ENCODE results near the gene PTPRN.

PTPRN gene

DNA sequence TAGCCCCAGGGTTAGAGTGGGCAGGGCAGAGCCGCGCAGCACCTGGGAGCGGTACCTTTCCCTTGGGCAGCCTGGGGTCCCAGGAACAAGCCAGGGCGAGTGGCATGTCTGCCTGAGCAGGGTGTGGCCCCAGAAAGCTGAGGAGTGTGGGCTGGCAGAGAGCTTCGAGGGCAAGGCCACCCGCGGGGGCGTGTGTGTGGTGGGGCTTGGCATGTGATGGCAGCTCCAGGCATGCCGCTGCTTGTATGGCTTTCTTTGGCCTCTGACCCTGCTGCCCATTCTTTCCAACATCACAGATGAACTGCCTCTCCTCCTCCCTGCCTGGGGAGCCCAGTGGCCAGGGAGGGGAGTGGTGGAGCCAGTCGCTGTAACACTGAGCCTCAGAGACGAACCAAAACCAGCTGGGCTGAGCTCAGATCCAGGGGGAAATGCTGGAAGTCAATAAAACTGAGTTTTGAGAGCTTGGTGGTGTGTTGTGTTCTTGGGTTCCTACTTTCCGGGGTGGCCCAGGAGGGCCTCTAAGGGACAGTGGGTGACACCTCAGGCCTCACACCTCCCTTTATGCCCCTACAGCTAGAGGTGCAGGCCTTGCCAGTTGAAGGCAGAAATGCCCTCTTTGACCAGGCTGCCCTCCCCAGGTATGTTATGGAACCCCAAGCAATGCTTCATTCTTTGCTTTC, 22.6 kb downstream of the PTPRN start:
- no peak for DNase-seq

DNA sequence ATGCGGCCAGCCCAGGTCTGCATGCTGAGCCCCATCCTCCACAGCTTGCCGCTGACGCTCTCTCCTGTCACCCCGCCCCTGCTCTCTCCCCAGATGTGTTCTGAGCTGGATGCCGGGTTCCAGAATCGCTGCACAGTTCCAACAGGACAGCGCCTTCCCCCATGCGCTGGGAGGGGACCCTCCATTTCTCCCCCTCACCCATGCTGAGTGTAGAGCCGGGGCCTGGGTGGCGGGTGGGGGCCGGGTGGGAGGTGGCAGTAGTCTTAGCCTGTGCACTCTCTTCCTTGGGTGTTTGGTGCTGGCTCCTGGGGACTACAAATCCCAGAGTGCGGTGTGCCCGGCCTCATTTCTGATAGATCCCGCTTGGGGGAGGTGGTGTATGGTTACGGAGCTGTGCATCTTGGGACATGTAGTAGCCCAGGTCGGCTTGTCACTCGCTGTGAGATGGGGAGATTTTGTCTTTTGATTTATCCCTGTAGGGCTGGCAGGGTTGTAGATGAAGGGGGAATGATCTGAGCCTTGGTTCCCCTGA, 23.2 kb downstream of the PTPRN start:
- DNase-seq = no peak

DNA sequence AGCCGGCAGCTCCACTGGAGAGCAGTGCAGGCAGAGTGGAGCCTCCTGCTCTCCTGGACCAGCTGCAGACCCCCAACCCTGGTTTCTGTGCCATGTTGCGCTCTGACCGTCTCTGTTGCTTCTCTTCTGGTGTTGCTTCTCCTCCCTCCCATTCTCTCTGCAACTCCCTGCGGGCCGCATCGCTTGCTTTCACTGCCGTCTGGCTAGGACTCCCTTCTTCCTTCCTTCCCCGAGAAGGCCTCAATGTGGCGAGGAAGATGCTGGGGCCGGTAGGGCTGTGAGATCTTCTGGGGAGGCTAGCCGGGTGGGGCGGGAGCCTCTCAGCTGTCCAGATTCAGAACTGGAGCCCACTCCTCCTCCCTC, 23.8 kb downstream of the PTPRN start:
- DNase-seq = no peak

DNA sequence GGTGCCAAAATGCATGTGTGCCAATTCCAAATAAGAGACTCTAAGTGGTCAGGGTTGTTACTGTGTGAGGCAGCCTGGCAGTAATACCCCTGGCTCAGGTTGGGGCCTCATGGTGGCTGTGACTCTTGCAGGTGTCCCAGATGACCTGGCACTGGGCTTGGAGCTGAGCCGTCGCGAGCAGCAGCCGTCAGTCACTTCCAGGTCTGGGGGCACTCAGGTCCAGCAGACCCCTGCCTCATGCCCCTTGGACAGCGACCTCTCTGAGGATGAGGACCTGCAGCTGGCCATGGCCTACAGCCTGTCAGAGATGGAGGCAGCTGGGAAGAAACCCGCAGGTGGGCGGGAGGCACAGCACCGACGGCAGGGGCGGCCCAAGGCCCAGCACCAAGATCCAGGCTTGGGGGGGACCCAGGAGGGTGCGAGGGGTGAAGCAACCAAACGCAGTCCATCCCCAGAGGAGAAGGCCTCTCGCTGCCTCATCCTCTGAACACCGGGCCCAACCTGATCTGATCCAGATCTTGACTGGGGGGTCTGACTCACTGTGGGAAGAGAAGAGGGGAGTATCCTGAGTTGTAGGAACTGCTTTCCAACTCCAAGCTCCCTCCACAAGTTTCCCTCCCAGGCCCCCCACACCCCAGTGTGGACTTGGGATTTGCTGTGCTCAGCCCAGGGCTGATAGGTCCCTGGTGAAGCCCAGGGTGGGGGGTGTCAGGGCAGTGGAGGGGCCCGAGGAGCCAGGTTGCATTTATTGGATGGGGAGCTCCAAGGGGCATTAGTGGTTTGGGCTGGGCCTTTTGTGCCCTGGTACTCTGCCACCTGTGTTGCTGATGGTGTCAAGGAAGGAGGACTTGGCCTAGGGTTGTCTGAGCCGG, 24.5 kb downstream of the PTPRN start:
- DNase-seq = no peak

DNA sequence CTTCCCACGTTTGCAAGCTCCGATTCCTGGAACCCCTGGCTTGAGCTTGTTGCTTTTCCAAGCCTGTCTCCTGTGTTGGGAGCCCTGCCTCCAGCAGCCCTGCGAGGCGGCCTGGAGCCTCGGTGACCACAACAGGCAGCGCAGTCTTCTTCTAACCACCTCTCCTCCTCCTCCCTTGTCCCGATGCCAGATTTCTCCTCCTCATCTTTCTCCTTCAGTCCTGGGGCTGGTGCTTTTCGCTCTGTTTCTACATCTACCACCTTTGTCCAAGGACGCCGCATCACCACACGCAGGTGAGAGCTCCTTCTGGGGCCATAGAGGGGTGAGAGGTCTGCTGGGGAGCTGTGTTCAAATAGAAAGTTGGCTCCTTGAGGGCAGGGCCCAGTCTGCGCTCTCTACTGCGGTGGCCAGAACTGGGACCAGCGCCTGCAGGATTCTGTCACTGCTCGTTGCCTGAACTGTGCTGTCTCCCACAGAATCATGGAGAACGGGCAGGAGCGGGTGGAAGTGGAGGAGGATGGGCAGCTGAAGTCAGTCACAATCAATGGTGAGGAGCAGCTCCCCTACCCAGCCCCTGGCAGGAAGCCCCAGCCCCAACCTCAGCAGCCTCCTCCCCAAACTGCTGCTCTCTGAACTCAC, 26.1 kb downstream of the PTPRN start:
- no peak for DNase-seq

DNA sequence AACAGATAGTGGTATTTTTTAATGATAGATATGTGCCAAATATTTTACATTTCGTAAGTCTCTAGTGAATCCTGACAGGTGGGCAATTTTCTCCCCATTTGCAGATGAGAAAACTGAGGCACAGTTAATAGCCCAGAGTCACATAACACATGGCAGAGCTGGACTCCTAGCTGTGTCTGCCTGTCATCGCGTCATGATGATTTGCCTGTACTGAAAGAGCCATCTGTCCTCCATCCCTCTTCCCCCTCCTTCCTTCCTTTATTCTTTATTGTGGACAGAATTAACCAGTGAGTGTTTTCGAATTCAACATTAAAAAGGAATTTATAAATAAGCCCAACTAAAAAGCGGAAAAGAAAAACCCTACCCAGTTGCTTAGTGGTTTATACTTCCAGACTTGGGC, 26.8 kb downstream of the PTPRN start:
- no peak for DNase-seq

DNA sequence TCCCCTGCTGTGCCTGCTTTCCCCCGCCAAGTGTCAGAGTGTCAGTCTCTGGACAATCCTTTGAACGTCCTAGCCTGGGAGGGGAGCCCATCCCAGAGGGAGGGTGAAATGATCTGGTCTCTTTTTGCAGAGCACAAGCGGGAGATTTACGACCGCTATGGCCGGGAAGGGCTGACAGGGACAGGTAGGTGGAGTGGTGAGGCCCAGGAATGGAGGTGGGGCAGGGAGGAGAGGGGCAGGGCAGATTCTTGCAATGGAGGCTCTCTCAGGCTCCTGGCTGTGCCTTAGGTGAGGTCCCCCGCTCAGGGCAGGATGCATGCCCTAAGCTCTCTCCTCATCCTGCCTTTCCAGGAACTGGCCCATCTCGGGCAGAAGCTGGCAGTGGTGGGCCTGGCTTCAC, 27.6 kb downstream of the PTPRN start:
- DNase-seq = no peak

DNA sequence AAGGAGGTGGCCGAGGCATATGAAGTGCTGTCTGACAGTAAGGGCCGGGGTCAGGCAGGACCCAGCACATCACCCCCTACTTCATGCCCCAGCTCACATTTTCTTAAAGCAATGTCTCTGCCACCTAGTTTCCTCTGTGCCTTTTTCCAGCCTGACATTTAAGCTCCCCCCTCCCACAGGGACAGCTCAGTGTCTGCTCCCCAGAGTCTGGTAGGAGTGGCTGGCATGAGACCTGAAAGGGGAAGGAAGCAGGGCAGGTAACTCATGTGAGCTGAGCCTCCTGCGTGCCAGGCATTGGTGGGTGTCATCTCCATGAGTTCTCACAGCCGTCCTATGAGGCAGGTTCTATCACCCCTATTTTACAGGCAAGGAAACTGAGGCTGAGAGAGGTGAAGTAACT, 28.6 kb downstream of the PTPRN start:
- no peak for DNase-seq

DNA sequence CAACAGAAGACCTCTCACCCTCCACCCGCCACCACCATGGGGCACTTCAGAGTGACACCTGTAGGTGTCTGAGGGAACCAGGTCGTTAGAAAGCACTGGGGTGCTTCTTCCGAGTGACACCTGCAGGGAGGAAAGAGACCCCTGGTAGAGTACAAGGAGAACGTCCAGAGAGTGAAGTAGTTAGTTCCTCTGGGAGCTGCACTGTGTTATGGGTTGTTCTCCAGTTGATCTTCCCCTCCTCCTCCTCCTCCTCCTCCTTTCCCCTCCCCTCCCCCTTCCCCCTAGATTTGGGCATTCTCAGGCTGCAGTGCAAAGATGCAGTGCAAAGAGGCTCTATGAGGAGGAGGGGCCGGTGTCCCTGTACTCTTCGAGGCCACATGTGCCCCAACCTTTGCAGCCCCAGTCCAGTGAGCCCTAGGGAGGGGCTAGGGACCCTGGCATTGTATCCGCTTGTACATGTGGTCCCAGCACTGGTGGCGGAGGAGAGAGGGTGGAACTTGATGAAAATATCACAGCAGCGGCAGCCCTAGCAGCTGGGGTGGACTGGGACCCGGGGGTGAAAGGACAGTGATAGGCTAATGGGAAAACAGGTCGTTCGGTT, 29.2 kb downstream of the PTPRN start:
- no peak for DNase-seq

DNA sequence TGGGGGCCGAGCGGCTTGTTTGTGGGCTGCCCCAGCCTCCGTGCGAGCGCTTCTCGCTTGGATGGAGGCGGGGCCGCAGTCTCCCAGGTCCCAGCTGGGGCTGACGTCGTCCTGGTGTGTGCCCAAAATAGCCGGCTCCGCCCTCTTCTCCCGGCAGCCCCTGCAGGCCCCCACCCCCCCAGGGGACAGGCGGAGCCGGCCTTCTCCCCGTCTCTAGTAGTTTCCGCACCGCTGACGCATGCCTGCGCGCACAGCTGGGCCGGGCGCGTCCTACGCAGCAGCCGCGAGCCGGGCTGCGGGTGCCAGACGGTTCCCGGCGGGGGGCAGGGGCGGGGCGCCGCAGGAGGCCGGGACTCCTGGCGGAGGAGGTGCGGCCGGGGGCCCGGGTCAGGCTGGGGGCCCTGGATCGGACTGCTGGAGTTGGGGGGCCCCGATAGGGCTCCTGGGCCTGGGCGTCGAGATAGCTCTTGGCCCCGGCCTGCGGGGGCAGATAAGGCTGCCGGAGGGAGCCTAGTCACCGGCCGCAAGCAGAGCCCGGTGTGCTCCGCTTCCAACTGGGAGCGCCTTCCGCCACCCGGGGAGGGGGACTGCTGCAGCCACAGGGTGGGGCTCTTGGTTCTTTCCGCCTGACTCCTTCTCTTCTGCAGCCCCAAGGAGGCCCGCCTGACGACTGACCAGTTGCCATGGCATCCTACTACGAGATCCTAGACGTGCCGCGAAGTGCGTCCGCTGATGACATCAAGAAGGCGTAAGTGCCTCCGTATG, 29.9 kb downstream of the PTPRN start, which contains the start of gene DNAJB2:
Gene DNAJB2 (plus strand): TSS at position 216 of the 765 bp plus-strand sequence. CDS start 468 bp downstream, at position 684.
- peak; percentile 61 for DNase-seq

DNA sequence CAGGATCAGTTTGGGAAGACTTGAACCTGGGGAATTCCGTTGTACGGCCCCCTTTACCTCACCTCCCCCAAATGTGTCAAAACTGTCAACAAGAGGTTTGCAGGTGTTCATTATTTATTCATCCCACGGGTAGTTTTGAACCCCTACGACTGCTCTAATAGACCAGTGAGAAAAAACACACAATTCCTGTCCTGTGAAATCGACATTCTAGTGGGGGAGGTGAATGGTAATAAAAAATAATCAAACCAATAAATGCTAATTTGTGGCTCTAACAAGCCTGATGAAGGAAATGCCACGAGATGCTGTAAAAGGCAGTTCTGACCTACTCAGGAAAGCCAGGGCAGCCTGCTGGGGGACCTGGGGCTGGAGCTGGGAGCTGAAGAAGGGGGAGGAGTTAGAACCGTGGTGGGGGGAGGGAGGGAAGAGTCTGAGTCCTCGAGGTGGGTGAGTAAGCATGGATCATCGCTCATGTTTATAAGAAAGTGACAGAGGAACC, 30.5 kb downstream of the PTPRN start:
- no peak for DNase-seq

DNA sequence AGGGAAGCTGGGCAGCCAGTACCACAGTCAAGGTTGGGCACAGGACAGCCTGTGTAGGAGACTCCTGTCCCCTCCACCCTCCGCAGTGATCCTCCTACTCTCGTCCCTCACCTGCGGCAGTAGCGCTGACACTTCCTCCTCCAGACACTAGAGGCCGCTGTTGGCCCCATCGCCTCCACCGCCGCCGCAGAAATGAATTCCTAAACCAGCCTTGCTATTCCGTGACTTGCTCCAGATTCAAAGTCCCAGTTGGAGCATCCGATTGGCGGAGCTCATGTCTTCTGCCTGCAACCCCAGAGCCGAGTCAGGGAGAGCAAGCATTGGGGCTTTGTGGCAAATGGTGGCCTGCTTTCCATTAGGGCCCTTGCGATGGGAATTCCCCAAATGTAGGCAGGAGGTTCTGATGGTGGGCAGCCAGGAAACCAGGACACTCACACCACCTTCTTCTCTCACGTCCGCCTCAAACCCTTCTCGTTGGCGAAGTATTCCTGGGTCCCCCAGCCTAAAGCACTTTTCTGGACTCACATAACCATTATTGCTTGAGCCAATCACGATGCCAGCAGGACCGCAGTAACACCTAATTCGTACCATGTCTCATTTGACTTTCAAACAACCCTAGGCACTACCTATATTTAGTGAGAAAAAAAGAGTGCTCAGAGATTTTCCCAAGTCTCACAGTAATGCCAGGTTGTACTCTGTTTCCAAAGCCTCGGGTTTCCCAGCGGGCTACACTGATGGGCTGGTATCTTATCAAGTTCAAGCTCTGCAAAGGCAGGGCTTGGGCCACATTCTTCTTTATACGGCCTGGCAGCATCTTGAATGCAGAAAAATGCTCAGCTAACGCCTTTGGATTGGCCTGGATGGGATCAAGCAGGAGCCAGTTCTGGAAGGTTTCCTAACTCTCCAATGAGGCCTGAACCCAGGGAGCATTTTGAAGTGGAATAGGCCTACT, 31.2 kb downstream of the PTPRN start:
- DNase-seq = no peak

DNA sequence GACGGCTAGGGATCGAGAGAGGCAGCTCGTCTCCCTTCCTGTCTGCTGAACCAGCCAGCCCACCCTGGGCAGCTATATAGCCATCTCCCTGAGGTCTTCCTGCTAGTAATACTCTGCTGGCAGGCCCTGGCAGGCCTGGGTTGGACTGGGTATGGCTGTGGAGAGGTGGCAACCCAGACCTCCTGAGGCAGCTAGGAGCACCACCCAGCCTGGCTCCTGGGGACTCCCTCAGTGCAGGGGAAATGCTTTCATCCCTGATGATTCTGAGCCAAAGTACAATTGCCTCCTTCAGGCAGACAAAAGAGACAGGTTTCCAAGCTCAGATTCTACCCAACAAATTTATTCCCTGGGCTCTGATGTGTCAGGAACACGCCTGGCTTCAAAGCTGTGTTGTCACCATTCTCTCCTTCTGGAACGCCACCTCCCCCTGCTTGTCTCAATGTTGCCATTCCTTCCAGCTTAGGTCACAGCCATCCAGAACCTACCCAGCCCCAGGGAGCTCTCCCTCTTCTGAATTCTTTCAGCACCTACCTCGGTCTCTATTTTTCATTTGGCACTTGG, 34.8 kb downstream of the PTPRN start:
- DNase-seq = no peak

DNA sequence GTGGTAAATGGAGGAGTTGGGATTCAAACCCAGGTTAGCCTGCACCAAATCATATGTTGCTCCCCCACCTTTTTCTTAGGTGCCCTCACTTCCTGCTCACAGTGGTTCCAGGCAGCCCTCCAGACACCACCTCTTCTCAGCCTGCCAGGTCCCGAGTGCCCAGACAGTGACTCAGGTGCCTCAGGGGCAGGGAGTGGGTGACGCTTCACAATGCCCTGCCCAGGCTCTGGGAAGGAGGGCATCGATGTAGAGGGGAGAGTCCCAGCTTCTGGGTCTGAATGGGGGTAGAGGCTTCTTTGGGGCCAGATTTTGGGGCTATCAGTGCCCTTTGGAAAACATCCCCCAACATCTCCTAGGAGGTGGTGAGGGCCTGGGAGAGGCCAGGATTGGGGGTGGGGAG, 35.3 kb downstream of the PTPRN start:
- no peak for DNase-seq

DNA sequence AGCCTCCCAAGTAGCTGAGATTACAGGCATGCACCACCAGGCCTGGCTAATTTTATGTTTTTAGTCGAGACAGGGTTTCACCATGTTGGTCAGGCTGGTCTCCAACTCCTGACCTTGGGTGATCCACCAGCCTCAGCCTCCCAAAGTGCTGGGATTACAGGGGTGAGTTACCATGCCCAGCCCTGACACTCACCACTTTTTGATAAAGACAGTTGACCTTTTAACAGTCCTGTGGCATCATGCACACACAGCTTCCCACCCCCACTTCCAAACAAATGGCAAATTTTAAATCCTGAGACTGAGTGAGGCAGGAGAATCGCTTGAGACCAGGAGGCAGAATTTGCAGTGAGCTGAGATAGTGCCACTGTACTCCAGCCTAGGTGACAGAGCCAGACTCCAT, 36.2 kb downstream of the PTPRN start:
- no peak for DNase-seq

DNA sequence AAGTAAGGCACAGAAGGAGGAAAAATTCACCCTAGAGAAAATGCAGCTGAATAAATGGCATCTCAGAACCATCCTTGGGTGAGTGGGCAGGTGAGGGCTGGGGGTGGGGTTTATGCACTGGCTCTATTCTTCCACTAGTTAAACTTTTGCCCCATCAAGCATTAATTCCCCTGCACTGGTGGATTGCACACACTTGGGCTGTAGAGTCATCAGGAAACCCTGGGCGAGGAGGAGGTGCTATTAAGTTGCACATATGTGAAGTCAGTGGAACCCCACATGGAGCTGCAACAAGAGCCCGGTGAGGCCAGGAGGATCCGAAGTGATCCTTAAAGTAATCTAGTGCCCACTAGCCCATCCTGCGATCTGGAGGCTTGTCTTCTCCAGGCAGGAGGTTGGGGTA, 36.8 kb downstream of the PTPRN start:
- no peak for DNase-seq

DNA sequence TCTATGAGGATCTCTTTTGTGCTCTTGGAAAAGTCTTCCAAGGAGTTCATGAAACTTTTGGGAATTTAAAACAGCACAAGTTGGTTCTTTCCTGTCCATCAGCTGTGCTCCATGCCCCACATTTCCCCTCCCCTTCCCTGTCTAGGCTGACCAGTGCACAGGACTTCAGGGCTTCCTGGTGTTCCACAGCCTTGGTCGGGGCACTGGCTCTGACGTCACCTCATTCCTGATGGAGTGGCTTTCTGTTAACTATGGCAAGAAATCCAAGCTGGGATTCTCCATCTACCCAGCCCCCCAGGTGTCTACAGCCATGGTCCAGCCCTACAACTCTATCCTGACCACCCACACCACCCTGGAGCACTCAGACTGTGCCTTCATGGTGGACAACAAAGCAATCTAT, 38.2 kb downstream of the PTPRN start:
- no peak for DNase-seq

DNA sequence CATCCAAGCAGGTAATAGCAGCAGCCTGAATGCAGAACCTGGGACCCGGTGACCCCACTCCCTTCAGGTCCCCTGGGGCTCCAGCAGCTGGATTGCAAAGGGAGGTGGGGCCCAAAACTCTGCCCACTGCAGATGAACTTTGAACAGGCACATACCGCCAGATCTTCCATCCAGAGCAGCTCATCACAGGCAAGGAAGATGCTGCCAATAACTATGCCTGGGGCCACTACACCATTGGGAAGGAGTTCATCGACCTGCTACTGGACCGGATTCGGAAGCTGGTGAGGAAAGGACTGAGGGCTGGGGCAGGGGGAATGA, 39.2 kb downstream of the PTPRN start:
- DNase-seq = no peak

DNA sequence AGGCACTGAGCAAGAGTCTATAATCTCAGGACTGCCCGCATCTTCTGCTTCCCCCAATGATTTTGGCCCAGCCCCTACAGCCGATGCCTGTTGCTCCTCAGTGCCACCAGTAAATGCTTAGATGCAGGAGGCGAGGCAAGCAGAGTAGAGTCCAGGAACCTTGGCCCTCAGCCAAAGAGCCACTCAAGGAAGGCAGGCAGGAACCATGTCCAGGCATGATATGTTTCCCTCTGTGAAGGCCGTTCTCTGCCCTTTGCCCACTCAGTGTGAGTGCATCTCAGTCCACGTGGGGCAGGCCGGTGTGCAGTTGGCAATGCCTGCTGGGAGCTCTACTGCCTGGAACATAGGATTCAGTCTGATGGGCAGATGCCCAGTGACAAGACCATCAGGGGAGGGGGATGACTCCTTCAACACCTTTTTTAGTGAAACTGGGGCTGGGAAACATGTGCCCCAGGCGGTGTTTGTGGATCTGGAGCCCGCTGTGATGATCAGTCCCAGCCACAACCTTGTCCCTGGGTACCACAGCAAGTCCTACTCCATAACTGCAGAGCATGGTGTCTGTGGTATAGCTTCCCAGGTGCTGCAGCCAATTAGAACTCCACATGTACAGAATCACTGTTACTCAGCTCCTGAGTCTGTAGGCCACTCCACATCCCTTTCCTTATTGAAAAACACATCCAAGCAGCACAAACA, 39.7 kb downstream of the PTPRN start:
- DNase-seq = no peak

DNA sequence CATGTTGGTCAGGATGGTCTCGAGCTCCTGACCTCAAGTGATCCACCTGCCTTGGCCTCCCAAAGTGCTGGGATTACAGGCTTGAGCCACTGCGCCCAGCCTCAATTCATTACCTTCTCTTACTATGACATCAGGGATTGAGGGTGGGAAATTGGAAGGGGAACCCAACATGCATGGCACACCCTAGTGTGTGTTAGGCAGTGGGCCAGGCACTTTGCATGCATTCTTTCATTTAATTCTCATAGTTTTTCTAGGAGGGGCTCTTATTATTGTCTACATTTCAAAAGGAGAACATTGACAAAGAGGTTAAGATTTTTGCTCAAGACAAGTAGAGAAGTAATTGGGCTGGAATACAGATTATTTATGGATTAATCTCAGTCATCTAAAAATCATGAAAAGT, 40.9 kb downstream of the PTPRN start:
- no peak for DNase-seq
